Stimulated activated CD4-positive, alpha-beta T cell treated with anti-CD3 and anti-CD28 coated beads, TNF-alpha, amount 100 ng/mL, for 4 hours (primary cell): ENCODE data around the gene TMEM63B.
A peak's percentile ranks its signal among the peaks of the same experiment; 100 is the strongest.
"Not testable (repeated sequence)": the region's sequence is repeated elsewhere in the genome, so short reads cannot be mapped to it uniquely, and the experiment has no call there.

Experiments
- DNase-seq, 3 experiments: peaks; one replicate each; pipeline ENCODE4 v3.0.0-alpha.2; 2020; ENCODE audit warnings: low read depth in 3 of 3

The TMEM63B gene

DNA sequence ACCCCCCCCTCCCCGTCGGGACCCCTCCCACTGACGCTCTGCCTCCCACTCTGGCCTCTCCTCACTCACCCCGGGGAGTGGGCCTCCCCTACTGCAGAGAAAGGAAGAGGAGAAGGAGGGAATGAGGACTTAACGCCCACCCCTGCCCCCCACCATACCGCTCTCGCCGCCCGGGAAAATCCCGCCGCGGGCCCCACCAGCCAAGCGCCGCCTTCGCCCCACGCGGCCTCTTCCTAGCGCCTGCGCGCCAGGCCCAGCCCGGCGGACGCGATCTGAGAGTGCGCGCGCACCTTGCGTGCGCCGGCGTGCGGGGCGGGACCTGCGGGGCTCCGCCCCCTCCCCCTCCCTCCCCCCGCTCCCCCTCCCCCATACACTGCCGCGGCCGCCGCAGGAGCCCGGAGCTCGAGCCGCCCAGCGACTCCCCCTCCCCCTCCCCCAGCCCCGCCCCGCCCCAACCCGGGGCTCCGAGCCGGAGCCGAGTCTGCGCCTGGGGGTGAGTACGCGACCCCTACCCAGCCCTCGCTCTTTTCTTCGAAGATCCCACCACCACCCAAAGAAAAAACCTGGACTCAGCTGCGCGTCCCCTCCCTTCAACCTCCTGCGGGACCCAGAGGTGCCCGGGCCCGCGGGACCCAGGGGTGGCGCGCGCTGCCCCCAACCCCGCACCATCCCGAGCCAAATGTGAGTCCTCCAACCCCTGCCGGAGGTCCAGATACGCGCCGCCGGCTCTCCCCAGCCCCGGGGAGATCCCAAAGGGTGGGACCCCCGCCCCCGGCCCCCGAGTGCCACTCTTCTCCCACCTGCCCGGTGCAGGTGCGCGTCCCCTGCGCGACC lies at the start of gene TMEM63B, which contains the start of gene MRPL14:
Gene TMEM63B, plus strand, starts transcription at position 369 of the 834 bp plus-strand sequence. CDS start 7,031 bp downstream, outside the sequence.
Gene MRPL14, minus strand, starts transcription at position 267 of the 834 bp plus-strand sequence. CDS start 10,841 bp downstream, outside the sequence.
- peak; percentile 83 to 87 (median 87) for DNase-seq

DNA sequence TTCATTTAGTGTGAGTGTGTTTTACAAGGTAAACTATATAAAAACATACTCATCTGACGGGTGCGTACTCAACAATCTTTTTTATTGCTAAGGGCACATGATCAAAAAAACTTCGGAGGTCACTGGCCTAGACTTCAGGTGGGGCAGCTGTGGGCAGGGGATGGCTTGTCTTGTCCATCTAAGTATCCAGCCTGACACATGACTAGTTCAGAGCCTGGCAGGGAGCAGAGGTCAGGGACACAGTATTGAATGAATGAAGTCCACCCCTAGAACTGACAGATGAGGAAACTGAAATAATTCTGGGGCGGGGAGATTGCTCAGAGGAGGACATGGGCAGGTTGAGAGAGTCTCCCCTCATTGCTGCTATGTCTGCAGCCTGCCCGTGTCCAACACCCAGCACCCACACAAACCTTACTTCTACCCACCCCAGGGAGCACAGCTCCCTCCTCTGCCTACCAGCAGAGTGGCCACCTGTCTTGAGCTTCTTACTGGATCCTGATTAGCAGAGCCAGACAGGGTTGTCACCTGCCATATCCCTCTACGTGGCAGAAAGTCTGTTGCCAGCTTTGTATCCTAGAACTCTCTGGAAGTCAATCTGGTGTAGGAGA lies 49.0 kb upstream of the TMEM63B start:
- no peak for DNase-seq

DNA sequence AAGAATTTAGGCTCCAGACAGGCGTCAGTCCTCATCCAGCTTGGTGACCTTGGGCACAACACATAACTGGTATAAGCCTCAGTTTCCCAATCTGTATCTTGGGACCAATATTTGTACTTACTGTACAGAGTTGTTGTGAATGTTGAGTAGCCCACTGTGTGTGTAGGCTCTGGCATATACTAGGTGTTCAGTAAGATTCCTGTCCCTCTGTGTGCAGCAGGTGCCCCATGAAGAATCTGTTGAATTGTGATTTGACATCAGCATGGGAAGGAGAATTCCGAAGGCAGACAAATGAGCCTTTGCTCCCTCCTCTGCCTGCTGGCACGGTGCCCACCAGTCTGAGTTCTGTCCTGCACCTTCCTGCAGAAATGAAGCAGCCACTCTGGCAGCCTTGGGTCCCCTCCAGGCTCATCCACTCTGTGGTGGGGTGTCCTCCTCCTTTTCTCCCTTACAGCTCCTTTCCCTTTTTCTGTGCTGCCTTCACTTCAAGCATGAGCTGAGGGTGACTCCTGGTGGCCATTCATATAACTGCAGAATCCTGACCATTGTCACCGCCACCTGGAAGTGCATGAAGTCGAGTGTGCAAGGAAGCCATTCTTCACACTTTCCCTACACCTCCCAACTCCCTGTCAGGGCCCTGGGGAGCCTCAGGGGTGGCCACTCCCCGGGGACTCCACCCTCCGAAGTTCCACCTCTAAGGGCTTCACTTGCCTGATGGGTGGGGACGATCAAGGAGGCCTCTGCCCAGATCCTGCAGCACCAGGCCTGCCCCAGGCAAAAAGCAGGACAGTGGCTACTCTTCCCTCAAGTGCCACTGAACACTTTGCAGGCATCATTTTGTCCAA lies 48.3 kb upstream of the TMEM63B start:
- DNase-seq, result peak; percentile 41 to 57 (median 48)

DNA sequence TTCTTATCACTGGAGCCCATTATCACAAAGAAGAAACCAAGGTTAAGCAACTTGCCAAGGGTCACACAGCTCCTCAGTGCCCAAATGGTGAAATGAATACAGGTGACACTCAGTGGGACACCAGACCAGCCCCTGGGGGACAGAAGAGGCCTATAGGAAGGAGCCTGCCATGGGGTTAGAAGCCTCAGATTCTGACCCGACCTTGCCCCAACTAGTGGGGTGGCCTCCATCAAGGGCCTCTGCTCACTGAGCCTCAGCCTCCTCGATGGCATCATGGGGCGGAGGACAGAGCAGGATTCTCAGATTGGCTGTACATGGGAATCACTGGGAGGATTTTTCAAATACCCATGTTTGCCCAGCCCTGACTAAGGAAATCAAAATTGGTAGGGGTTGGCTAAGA lies 47.7 kb upstream of the TMEM63B start:
- DNase-seq, result no peak

DNA sequence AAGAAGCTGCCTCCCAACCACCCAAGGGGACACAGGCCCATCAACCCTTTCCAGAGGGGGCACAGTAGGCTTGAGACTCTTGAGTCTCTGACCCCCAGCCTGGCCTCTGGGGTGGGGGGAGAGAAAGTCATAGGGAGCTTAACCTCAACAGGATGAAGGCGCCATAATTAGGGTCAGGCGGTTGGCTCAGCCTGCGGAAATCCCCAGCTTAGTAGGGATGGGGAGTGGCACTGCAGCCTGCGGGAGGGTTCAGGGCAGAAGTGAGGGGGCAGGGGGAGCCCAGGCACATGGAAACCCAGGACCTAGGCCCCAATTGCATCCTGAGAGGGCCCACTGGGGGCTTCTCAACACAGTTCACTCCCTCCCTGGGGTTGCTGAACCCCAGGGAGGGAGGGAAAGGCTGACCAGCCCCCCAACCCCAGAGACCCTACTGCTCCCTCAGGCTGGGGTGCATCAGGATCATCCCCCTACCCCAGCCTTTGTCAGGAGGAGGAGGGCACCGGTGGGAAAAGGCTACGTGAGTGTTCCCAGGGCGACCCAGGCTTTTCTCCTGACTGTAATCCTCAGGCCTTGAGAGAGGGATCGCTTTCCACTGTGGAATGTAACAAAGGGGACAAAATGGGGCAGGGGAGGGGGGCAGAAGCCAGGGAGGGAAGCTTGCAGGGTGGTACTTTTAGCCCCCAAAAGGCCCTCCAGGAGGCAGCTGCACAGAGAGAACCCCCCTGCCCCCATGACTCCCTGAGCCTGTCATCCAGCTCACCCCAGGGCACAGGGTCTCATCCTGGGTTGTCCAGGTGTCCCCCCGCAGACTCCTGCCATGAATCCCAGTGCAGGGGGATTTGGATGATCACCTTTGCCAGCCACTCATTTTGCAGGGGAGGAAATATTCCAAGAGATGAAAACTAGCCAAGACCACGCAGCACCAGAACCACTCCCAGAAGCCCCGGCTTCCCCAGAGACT lies 46.5 kb upstream of the TMEM63B start:
- DNase-seq, result no peak

DNA sequence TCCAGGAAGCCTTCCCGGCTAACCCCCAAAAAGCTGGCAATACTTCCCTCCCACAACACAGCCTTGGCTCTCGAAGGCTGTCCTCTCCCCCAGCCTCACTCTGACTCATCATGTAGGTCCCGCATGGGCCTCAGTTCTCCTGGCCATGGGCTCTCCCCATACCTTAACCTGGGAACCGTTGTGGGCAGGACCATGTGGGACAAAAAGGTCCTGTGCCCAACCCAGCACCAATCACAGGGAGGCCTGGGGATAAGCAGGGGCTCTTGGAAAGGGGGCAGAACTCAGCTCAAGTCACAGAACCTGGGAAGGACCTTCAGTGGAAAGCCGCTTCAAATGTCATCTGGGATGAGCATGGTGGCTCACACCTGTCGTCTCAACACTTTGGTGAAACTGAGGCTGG lies 45.6 kb upstream of the TMEM63B start:
- no peak for DNase-seq

DNA sequence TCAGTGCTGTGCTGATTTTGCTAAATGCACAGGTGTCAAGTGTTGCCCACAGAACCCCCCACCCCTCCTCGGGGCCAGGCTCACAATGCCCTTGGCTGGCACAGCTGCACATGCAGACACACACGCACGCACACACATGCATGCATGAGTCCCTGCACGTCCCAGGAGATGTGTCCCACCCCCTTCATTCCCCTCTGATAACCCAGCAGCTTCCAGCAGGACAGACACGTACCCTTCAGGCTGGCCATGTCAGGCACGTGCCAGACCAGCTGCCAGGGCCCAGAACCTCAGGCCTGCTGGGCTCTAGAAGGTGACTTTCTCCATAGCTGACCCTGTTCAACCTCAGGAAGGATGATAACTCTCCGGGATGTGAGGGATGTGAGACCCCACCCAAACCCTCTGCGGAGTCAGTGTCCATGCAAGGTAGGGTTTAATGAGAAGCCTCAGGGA lies 44.5 kb upstream of the TMEM63B start:
- no peak for DNase-seq

DNA sequence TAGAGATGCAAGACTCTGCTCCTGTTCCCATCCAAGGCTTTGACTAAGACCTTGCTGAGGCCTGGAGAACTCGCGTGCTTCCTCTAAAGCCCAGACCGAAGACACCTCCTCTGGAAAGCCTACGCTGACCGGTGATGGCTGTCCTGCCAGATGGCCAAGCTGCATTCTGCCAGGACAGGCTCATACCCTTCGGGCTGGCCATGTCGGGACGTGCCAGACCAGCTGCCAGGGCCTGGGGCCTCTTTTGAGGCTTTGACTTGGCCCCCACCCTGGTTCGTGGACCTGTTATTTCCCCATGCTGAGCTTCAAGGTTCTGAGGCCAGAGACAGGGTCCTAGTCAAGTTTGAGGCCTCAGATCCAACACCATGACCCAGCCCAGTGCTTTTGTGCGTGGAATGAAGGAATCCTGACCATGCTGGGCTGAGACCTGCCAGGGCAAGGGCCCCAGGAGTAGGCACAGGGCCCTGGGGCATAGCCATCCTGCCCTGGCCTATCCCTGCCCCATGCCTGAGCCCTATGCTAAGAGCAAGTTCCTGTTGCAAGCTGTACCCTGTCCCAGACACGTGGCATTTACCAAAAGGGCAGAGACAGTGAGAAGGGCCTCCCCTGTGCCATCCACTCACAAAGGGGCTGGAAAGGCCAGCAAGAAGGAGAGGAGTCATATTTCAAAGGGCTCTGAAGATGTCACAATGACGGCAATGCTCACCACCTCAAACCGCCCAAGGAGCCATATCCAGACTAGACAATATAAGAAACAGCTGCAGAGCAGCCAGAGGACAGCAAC lies 42.9 kb upstream of the TMEM63B start:
- no peak for DNase-seq

DNA sequence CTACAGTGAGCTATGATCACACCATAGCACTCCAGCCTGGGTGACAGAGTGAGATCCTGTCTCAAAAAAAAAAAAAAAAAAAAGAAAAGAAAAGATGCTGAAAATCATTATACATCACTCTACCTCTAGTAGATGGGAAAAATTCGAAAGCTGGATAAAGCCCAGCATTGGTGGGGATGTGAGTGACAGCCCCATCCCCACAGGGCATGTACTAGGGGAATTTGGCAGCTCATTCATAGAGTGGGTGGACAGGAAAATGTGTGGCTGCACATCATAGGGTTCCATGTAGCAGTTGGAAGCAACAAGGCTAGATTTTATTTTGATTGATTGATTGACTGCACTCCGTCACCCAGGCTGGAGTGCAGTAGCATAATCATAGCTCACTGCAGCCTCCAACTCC lies 42.1 kb upstream of the TMEM63B start:
- DNase-seq, result no peak

DNA sequence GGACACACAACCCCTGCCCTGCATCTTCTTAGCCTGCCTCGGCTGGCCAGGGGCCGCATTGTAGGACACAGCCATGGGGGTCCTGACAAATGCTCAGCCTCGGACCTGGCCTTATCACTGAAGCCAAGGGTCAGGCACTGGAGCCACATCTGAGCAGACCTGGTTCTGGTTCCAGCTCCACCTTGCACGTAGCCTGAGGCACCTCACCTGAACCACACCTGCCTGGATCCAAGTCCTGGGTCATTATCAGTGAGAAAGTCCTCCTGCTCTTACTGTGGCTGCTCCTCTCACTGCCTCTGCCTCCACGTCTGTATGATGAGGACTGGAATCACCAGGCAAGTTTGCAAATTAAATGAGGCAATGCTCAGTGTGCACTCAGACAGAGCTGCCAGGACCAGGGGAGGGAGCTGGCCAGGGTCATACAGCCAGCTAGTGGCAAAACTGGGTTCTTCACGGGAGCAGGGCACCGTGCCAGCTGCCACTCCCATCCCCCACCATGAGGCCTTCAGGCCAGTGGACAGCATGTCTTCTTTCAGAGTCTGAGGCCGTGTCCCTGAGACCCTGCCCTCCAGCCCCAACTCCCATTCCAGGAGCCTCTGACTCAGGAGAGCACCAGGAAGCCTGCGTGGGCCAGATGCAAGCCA lies 40.3 kb upstream of the TMEM63B start:
- DNase-seq, result no peak

DNA sequence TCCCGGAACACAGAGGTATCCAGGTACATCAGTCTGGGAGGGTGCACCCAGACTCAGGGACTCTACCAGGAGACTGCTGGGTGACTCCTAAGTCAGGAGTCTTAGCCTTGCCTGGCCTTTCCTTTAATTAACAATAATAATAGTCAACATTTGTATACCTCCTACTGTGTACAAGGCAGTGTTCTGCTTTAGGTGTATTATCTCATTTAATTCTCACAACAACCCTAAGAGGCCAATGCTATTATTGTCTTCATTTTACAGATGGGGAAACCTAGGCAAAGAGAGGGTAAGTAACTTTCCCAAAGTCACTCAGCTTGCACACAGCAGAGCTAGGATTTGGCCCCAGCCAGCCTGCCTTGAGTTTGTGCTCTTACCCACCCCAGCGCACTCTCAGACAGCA lies 39.7 kb upstream of the TMEM63B start:
- no peak for DNase-seq

DNA sequence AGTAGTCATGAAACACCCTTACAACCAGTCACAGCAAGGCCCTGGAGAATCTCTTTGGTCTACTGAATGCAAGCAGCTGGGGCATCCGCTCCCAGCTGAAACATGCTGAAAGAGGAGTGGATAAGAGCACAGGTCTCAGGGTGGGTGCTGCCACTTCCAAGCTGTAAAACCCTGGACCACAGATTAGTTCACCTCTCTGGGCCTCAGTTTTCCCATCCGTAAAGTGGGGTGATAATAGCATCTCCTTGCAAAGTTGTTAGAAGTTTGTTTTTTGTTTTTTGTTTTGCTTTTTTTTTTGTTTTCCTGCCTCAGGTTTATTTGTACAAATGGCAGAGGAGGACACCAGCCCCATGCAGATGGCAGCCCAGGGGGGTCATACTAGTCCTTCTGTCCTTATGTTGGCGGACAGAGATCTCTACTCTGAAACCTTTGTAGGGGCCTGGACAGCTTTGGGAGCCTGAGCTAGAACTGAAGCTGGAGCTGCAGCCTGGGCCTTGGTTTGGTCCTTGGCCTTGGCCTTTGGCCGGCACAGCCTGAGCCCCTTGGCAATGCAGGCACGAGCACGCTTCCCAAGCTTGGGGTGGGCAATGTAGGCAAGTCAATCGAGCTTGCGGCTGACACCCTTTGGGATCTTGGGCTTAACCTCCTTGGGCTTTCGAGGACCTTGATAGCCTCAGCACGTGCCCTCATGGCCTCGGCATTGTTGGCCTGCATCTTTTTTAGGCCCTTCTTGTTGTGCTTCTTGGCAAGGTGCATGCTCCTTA lies 38.3 kb upstream of the TMEM63B start:
- DNase-seq, result no peak

DNA sequence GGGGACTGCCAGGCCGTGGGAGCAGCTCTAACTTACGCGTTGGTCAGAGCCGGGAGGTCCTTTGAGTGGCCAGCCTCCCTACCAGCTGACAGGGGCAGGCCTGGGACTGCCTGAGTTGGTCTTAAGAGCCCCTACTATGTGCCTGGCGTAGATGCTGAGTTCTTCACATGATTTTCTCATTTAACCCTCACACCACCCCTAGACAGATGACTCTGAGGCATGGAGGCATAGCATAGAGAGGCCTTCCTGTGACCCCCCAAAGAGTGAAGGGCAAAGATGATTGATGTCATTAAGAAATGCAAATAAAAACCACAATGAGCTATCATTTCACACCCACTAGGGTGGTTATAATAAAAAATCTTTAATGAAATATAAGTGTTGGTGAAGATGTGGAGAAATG lies 36.9 kb upstream of the TMEM63B start:
- no peak for DNase-seq

DNA sequence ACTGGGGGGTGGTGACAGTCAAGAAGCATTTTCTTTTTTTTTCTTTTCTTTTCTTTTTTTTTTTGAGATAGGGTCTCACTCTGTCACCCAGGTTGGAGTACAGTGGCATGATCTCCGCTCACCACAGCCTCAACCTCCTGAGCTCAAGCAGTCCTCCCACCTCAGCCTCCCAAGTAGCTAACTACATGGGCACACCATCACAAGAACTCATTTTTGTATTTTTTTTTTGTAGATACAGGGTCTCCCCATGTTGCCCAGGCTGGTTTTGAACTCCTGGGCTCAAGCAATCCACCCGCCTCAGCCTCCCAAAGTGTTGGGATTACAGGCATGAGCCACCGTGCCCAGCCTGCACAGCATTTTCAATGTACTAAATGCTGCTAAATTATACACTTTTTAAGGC lies 36.0 kb upstream of the TMEM63B start:
- not testable (repeated sequence) for DNase-seq

DNA sequence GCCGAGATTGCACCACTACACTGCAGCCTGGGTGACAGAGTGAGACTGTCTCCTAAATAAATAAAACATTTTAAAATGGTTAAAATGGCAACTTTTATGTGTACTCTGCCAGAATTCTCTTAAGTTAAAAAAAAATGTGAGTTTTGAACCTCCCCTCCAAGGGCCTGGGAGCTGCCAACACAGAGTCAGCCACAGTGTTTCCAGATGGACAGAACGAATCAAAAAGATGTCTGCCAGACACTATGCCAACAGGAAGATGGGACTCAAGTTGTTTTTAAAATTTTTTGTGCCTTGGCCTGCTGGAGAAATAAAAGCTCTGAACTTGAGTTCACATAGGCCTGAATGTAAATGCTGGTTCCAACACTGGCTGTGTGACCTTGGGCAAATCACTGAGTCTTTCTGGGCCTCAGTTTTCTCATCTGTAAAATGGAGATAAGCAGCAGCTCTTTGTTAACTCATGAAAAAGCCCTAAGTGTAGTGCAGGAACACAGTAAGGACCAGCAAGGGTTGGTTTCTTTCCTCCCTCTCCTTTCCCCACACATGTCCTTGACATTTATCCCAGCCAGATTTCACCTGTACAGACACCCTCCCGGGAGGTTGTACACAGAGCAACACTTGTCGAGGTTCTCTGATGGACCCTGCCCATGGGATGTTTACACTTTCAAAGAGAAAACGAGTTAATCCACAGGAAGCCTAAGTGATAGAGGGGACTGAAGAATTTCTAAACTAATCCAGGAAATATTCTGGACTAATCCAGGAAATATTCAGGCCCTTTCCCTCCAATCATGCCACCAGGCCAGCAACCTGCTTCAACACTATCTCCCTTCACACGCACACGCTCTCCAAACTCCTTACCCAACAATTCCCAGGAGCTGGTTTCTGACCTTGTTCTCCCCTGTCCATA lies 35.1 kb upstream of the TMEM63B start:
- no peak for DNase-seq

DNA sequence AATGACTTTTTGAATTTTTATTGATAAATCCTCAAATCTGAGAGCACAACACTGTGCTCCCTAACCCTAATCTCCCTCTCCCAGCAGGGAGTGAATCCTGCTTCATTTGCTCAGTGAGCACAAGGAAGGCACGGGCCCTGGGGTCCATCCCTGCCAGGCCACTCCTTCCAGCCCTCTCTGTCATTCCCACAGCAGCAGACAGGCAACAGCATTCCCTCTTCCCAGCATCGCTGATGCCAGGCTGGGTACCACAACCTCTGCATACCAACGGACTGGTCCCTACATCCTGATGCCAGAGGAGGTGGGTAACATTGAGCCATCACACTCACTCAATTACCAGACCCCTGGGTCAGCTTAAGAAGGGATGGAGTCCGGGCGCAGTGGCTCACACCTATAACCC lies 34.3 kb upstream of the TMEM63B start:
- DNase-seq, result no peak

DNA sequence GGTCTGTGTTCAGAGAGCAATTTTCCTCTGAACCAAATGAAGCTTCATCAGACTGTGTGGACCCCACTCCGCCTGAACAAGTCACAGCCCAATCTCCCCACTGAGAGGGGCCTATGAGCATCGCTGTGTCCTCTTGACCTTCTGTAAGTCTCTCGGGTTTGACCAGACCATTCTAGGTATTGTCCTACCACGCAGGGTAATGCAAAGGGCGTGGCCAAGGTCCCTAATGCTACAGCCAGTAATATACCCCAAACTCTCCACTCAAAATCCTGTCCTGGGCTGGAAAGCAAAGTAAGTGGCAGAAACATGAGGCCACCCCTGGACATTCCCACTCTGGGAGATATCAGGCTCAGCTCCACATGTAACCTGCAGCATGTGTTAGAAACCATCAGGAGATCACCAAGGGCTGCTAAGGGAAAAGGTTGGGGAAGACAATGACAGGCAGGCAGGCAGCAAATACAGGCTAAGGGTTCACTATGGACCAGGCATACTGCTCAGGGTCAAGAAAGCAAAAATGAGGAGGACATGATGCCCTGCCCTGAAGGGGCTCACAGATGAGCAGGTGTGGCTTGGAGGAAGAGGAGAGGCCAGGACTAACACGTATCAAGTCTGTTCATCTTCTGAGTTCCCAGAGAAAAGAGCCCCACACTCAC lies 33.5 kb upstream of the TMEM63B start:
- no peak for DNase-seq
